Caco-2 (cell line): ENCODE measurements around the gene ZC3HAV1. TPM values are rescaled to one million over a fixed set of nuclear protein-coding genes. Genes with fewer than 3 reads are reported as not detected.
A peak's percentile ranks its signal among the peaks of the same experiment; 100 is the strongest.
"Not testable (repeated sequence)": the region's sequence is repeated elsewhere in the genome, so short reads cannot be mapped to it uniquely, and the experiment has no call there.

Experiments used
- BruUV-seq: library from RNA; stranded (reverse); fragments of 400-500 nt; replicated peaks from 2 replicates; lab custom pipeline; 2021; lab: Mats Ljungman, UMichigan
- CTCF ChIA-PET: fragments of 300-600 bp; sonication (Branson Sonifier 250); formaldehyde crosslinking; loops from one replicate; lab custom pipeline; 2022; ENCODE audit warnings: antibody characterized with exemption; lab: Charles Lee
- POLR2A ChIA-PET: fragments of 300-600 bp; sonication (Branson Sonifier 250); formaldehyde crosslinking; loops from one replicate; lab custom pipeline; 2022; ENCODE audit warnings: antibody characterized with exemption; lab: Charles Lee
- DNase-seq, 2 experiments: peaks; one replicate each; pipeline versions ENCODE4 v3.0.0 to v3.0.0-alpha.2; 2020 to 2022
- H3K27me3 ChIP-seq: replicated peaks from 2 replicates; pipeline ENCODE4 v1.6.0; 2011; ENCODE audit warnings: low read length; ENCODE audit not compliant: control insufficient read depth, insufficient read depth
- H3K36me3 ChIP-seq: 2 replicates; pipeline ENCODE4 v1.5.1; 2011; ENCODE audit warnings: low read length; ENCODE audit not compliant: control insufficient read depth, insufficient read depth
- H3K4me1 ChIP-seq: fragments of 250-450 bp; sonication (Bioruptor Pico); 2 replicates; pipeline ENCODE4 v1.5.1; 2020; ENCODE audit warnings: mild to moderate bottlenecking
- H3K4me3 ChIP-seq: 2 replicates; pipeline ENCODE4 v1.5.1; 2011; ENCODE audit warnings: low read depth, mild to moderate bottlenecking, control low read depth, low read length
- H3K9me3 ChIP-seq: fragments of 250-450 bp; sonication (Bioruptor Pico); 2 replicates; pipeline ENCODE4 v1.5.1; 2020; ENCODE audit warnings: mild to moderate bottlenecking, moderate library complexity
- H3K27ac Mint-ChIP-seq: one replicate; pipeline ENCODE4 v1.8.0; 2022; ENCODE audit warnings: mixed read lengths; ENCODE audit not compliant: unreplicated experiment
- H3K27me3 Mint-ChIP-seq: one replicate; pipeline ENCODE4 v1.8.0; 2022; ENCODE audit warnings: mixed read lengths; ENCODE audit not compliant: insufficient read depth, unreplicated experiment
- H3K36me3 Mint-ChIP-seq: one replicate; pipeline ENCODE4 v1.8.0; 2022; ENCODE audit warnings: mild to moderate bottlenecking, mixed read lengths; ENCODE audit not compliant: insufficient read depth, unreplicated experiment
- H3K4me1 Mint-ChIP-seq: one replicate; pipeline ENCODE4 v1.8.0; 2022; ENCODE audit warnings: low read depth, mixed read lengths; ENCODE audit not compliant: unreplicated experiment
- H3K4me3 Mint-ChIP-seq: one replicate; pipeline ENCODE4 v1.8.0; 2022; ENCODE audit warnings: mild to moderate bottlenecking, moderate library complexity, mixed read lengths; ENCODE audit not compliant: unreplicated experiment
- H3K9me3 Mint-ChIP-seq: one replicate; pipeline ENCODE4 v1.8.0; 2022; ENCODE audit warnings: mixed read lengths; ENCODE audit not compliant: unreplicated experiment
- intact Hi-C: fragments of 100-400 bp; cut with micrococcal nuclease; formaldehyde crosslinking; loops from one replicate; pipeline ENCODE4 v1.10.0; 2022; ENCODE audit not compliant: unreplicated experiment
- total RNA-seq: library from RNA; stranded (reverse); gene quantifications from 2 replicates; pipeline ENCODE4 v1.2.3, GENCODE V29; 2022
- TF ChIP-seq, protein P1 (sequence below), 2 experiments: fragments of 200-600 bp in 1 of 2; IDR thresholded peaks; 1 replicate in 1 of 2; 2 replicates in 1 of 2; pipeline versions ENCODE4 v1.5.1 to v1.8.0; 2011 to 2022; ENCODE audit warnings: antibody characterized with exemption in 1 of 2, control low read depth in 1 of 2, inconsistent platforms in 1 of 2, low read depth in 1 of 2, low read length in 1 of 2, mild to moderate bottlenecking in 1 of 2, moderate library complexity in 1 of 2; ENCODE audit not compliant: insufficient read depth in 1 of 2, severe bottlenecking in 1 of 2, unreplicated experiment in 1 of 2

The ZC3HAV1 gene
- total RNA-seq, 1 experiment from 2014 or later = 30.8 TPM

DNA sequence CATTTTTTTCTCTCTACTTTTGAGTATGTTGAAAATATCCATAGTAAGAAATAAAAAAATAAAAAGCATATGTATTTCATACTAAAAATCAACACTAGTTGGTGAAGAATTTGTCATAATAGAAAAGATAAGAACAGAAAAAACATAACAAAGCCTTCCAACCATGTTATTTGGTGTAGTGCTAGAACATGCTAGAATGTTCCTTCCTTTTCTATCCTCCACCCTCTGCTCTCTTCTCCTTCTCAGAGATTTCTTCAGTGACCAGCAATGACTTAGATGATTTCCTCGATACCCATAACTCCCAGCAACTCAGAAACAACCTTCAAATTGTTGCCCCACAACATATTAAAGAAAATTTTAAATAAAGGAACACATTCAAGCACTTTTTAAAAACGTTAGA is 2.6 kb downstream of the ZC3HAV1 start:
- POLR2A ChIA-PET = interaction anchor here (0.6 kb wide), 1 partner anchor 12 kb away, joined by 3 read pairs; no protein-coding TSS in a partner anchor
- Mint-ChIP-seq H3K9me3 (no peaks in the 10 kb centered on the region), H3K36me3 (peaks cover 10% of the 10 kb centered on the region), H3K4me1 (peaks cover 6% of the 10 kb centered on the region), H3K27ac (no peak overlapping the region), H3K4me3 (peak overlapping the region; percentile 85), H3K27me3 (no peaks in the 10 kb centered on the region)
- DNase-seq = no peak
- no TSS peak for BruUV-seq
- no peaks in the 10 kb centered on the region for H3K9me3 ChIP-seq
- no peaks in the 10 kb centered on the region for H3K36me3 ChIP-seq
- CTCF ChIA-PET = no interaction called here
- intact Hi-C loops = loop anchor here (5.0 kb wide), 1 partner anchor 255 kb away; no protein-coding TSS in a partner anchor
- peaks cover 8% of the 10 kb centered on the region for H3K4me1 ChIP-seq
- TF ChIP-seq, protein P1, sequence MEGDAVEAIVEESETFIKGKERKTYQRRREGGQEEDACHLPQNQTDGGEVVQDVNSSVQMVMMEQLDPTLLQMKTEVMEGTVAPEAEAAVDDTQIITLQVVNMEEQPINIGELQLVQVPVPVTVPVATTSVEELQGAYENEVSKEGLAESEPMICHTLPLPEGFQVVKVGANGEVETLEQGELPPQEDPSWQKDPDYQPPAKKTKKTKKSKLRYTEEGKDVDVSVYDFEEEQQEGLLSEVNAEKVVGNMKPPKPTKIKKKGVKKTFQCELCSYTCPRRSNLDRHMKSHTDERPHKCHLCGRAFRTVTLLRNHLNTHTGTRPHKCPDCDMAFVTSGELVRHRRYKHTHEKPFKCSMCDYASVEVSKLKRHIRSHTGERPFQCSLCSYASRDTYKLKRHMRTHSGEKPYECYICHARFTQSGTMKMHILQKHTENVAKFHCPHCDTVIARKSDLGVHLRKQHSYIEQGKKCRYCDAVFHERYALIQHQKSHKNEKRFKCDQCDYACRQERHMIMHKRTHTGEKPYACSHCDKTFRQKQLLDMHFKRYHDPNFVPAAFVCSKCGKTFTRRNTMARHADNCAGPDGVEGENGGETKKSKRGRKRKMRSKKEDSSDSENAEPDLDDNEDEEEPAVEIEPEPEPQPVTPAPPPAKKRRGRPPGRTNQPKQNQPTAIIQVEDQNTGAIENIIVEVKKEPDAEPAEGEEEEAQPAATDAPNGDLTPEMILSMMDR (IDR thresholded peaks at IDR 0.05; ENCODE audit: insufficient read depth in 1 of 2, low read depth in 1 of 2, low read length in 1 of 2, severe bottlenecking in 1 of 2, unreplicated experiment in 1 of 2) = no peak
- H3K4me3 ChIP-seq = no peak overlapping the region
- no peaks in the 10 kb centered on the region for H3K27me3 ChIP-seq

DNA sequence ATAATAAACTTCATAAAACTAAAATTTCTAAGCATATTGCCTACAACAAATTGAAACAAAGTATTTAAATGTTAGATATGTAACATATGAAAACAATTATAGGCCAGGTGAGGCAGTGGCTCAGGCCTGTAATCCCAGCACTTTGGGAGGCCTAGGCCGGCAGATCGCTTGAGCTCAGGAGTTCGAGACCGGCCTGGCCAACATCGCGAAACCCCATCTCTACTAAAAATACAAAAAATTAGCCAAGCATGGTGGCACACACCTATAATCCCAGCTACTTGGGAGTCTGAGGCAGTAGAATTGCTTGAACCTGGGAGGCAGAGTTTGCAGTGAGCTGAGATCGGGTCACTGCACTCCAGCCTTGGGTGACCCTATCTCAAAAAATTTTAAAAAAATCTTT is 3.3 kb downstream of the ZC3HAV1 start:
- H3K36me3 Mint-ChIP-seq, BruUV-seq, H3K27me3 ChIP-seq, H3K9me3 Mint-ChIP-seq, CTCF ChIA-PET, H3K27ac Mint-ChIP-seq, H3K4me1 ChIP-seq, DNase-seq, H3K4me1 Mint-ChIP-seq, H3K9me3 ChIP-seq, H3K4me3 ChIP-seq, H3K27me3 Mint-ChIP-seq, H3K36me3 ChIP-seq, H3K4me3 Mint-ChIP-seq: not testable (repeated sequence)
- intact Hi-C loops = loop anchor here (5.0 kb wide), 1 partner anchor 256 kb away; no protein-coding TSS in a partner anchor
- POLR2A ChIA-PET = interaction anchor here (0.6 kb wide), 1 partner anchor 12 kb away, joined by 3 read pairs; no protein-coding TSS in a partner anchor

DNA sequence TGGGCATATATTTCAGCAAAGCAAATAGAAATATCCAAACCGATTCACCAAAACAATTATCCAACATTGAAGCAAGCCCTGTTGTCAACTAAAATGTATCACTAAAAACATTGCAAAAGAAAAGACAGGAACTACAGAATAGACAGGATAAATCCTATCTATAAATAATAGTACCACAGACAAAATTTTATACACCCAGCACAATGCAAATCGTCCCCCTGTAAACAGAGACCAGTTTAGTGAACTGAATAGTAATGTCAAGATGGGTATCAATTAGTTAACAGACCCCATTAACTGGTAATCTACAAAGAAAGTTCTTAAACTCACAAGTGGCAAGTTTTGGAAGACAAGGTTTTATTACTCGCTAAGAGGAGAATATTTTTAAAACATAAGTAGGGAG is 4.0 kb downstream of the ZC3HAV1 start:
- Mint-ChIP-seq H3K9me3 (no peaks in the 10 kb centered on the region), H3K36me3 (peaks cover 16% of the 10 kb centered on the region), H3K4me1 (peaks cover 6% of the 10 kb centered on the region), H3K27ac (no peak overlapping the region), H3K4me3 (no peak overlapping the region), H3K27me3 (no peaks in the 10 kb centered on the region)
- Histone ChIP-seq H3K9me3 (no peaks in the 10 kb centered on the region), H3K27me3 (no peaks in the 10 kb centered on the region), H3K4me3 (no peak overlapping the region), H3K36me3 (no peaks in the 10 kb centered on the region), H3K4me1 (peaks cover 8% of the 10 kb centered on the region)
- intact Hi-C loops = loop anchor here (5.0 kb wide), 1 partner anchor 257 kb away; no protein-coding TSS in a partner anchor
- CTCF ChIA-PET = no interaction called here
- no TSS peak for BruUV-seq
- POLR2A ChIA-PET = no interaction called here
- TF ChIP-seq, protein P1 (IDR thresholded peaks at IDR 0.05; ENCODE audit: insufficient read depth in 1 of 2, low read depth in 1 of 2, low read length in 1 of 2, severe bottlenecking in 1 of 2, unreplicated experiment in 1 of 2) = no peak
- DNase-seq = no peak
